EH (cell line): ENCODE measurements around the gene CDH13.

Experiments
- DNase-seq: peaks from one replicate; pipeline ENCODE4 v3.0.0-alpha.2; 2015; ENCODE audit warnings: low read depth

The CDH13 gene

GRCh38 chr16:83247767-83248372 is 621.1 kb downstream of the CDH13 start:
- no peak for DNase-seq

GRCh38 chr16:83248735-83249463 is 622.1 kb downstream of the CDH13 start:
- peak; percentile 52 for DNase-seq

GRCh38 chr16:83253521-83253920 is 626.8 kb downstream of the CDH13 start:
- DNase-seq: no peak

GRCh38 chr16:83258366-83258928 is 631.7 kb downstream of the CDH13 start:
- DNase-seq: no peak

GRCh38 chr16:83266848-83267553 is 640.2 kb downstream of the CDH13 start:
- DNase-seq: no peak

- DNase-seq: no peak
Observed at GRCh38 chr16:83268169-83268568, 641.4 kb downstream of the CDH13 start.

GRCh38 chr16:83269048-83269447 is 642.3 kb downstream of the CDH13 start:
- peak; percentile 25 for DNase-seq

GRCh38 chr16:83269541-83269940 is 642.8 kb downstream of the CDH13 start:
- DNase-seq: no peak

- DNase-seq: no peak
Observed at GRCh38 chr16:83270061-83270460, 643.3 kb downstream of the CDH13 start.

- DNase-seq: no peak
Observed at GRCh38 chr16:83270640-83271039, 643.9 kb downstream of the CDH13 start.

GRCh38 chr16:83271123-83271522 is 644.4 kb downstream of the CDH13 start:
- peak; percentile 8 for DNase-seq

- DNase-seq: peak; percentile 54
Observed at GRCh38 chr16:83271970-83272575, 645.3 kb downstream of the CDH13 start.

GRCh38 chr16:83272843-83273242 is 646.1 kb downstream of the CDH13 start:
- no peak for DNase-seq

- DNase-seq: no peak
Observed at GRCh38 chr16:83273504-83274173, 646.9 kb downstream of the CDH13 start.

- DNase-seq: no peak
Observed at GRCh38 chr16:83279251-83279650, 652.5 kb downstream of the CDH13 start.

- no peak for DNase-seq
Observed at GRCh38 chr16:83285921-83286320, 659.2 kb downstream of the CDH13 start.

GRCh38 chr16:83296505-83296904 is 669.7 kb downstream of the CDH13 start:
- no peak for DNase-seq

GRCh38 chr16:83298541-83298940 is 671.8 kb downstream of the CDH13 start:
- DNase-seq: no peak

- DNase-seq: no peak
Observed at GRCh38 chr16:83300326-83300725, 673.6 kb downstream of the CDH13 start.

- DNase-seq: no peak
Observed at GRCh38 chr16:83301971-83302370, 675.2 kb downstream of the CDH13 start.

GRCh38 chr16:83302853-83303252 is 676.1 kb downstream of the CDH13 start:
- no peak for DNase-seq

- peak; percentile 93 for DNase-seq
Observed at GRCh38 chr16:83305092-83305491, 678.3 kb downstream of the CDH13 start.
